Liver (tissue), 9 donors: ENCODE results near the gene TMEM176B. TPM values are rescaled to one million over a fixed set of nuclear protein-coding genes. Genes with fewer than 3 reads are reported as not detected.

Experiments
- DNase-seq: peaks from one replicate; pipeline ENCODE4 v3.0.0-alpha.2; 2017; ENCODE audit warnings: low spot score
- H3K27ac ChIP-seq, 2 donors: one replicate each; pipeline ENCODE4 v1.7.0; 2013; ENCODE audit warnings: inconsistent platforms in 2 of 2, low read length in 2 of 2, control low read depth in 1 of 2, low read depth in 1 of 2, mild to moderate bottlenecking in 1 of 2
- H3K27me3 ChIP-seq, 4 donors: one replicate each; pipeline versions ENCODE4 v1.6.1 to v1.7.0; 2013; ENCODE audit warnings: low read length in 3 of 4, inconsistent platforms in 1 of 4, mild to moderate bottlenecking in 1 of 4, moderate library complexity in 1 of 4; ENCODE audit not compliant: control insufficient read depth in 4 of 4, insufficient read depth in 4 of 4
- H3K36me3 ChIP-seq, 4 donors: one replicate each; pipeline versions ENCODE4 v1.6.1 to v1.7.0; 2013; ENCODE audit warnings: low read length in 3 of 4, mild to moderate bottlenecking in 3 of 4, low read depth in 1 of 4, moderate library complexity in 1 of 4; ENCODE audit not compliant: control insufficient read depth in 4 of 4, insufficient read depth in 3 of 4
- H3K4me1 ChIP-seq, 4 donors: one replicate each; pipeline versions ENCODE4 v1.6.1 to v1.7.0; 2013; ENCODE audit warnings: low read length in 3 of 4, mild to moderate bottlenecking in 3 of 4, moderate library complexity in 1 of 4; ENCODE audit not compliant: control insufficient read depth in 4 of 4, insufficient read depth in 4 of 4
- H3K4me3 ChIP-seq, 3 donors: one replicate each; pipeline versions ENCODE4 v1.6.1 to v1.7.0; 2013; ENCODE audit warnings: low read length in 3 of 3, control low read depth in 1 of 3, low read depth in 1 of 3, mild to moderate bottlenecking in 1 of 3
- H3K9ac ChIP-seq, 2 donors: one replicate each; pipeline ENCODE4 v1.7.0; 2013; ENCODE audit warnings: low read length in 2 of 2, mild to moderate bottlenecking in 2 of 2, moderate library complexity in 2 of 2, control low read depth in 1 of 2, low read depth in 1 of 2
- H3K9me3 ChIP-seq, 4 donors: one replicate each; pipeline versions ENCODE4 v1.6.1 to v1.7.0; 2013; ENCODE audit warnings: low read length in 3 of 4; ENCODE audit not compliant: control insufficient read depth in 4 of 4
- ATF3 ChIP-seq: IDR thresholded peaks from 2 replicates; pipeline ENCODE4 v1.6.1; 2016; ENCODE audit warnings: antibody characterized with exemption
- CTCF ChIP-seq: fragments of 150-350 bp; IDR thresholded peaks from 2 replicates; pipeline ENCODE4 v1.5.1; 2017; ENCODE audit warnings: improper control_type of control experiment, low read depth, low read length; ENCODE audit not compliant: missing input control
- EGR1 ChIP-seq, 2 donors: IDR thresholded peaks; 2 replicates each; pipeline ENCODE4 v1.6.1; 2016 to 2018; ENCODE audit warnings: antibody characterized with exemption in 2 of 2, low read depth in 2 of 2
- FOXA1 ChIP-seq: IDR thresholded peaks from 2 replicates; pipeline ENCODE4 v1.6.1; 2016; ENCODE audit warnings: antibody characterized with exemption
- FOXA2 ChIP-seq: IDR thresholded peaks from 2 replicates; pipeline ENCODE4 v1.6.1; 2016; ENCODE audit warnings: antibody characterized with exemption
- GABPA ChIP-seq, 2 donors: IDR thresholded peaks in 1 of 2; conservative IDR thresholded peaks in 1 of 2; 2 replicates each; pipeline ENCODE4 v1.6.1; 2016; ENCODE audit warnings: antibody characterized with exemption in 2 of 2, mild to moderate bottlenecking in 1 of 2, moderate library complexity in 1 of 2
- HNF4A ChIP-seq, 2 donors: conservative IDR thresholded peaks; 2 replicates each; pipeline ENCODE4 v1.6.1; 2016; ENCODE audit warnings: antibody characterized with exemption in 2 of 2, mild to moderate bottlenecking in 2 of 2
- HNF4G ChIP-seq: IDR thresholded peaks from 2 replicates; pipeline ENCODE4 v1.6.1; 2016; ENCODE audit warnings: antibody characterized with exemption
- JUND ChIP-seq, 2 donors: IDR thresholded peaks; 2 replicates each; pipeline ENCODE4 v1.6.1; 2016; ENCODE audit warnings: antibody characterized with exemption in 2 of 2
- MAX ChIP-seq: IDR thresholded peaks from 2 replicates; pipeline ENCODE4 v1.6.1; 2016; ENCODE audit warnings: antibody characterized with exemption
- NR2F2 ChIP-seq: IDR thresholded peaks from 2 replicates; pipeline ENCODE4 v1.6.1; 2016; ENCODE audit warnings: antibody characterized with exemption
- RAD21 ChIP-seq, 2 donors: IDR thresholded peaks; 2 replicates each; pipeline ENCODE4 v1.6.1; 2016; ENCODE audit warnings: antibody characterized with exemption in 2 of 2, mild to moderate bottlenecking in 2 of 2
- RXRA ChIP-seq, 2 donors: IDR thresholded peaks; 2 replicates each; pipeline ENCODE4 v1.6.1; 2017 to 2018; ENCODE audit warnings: antibody characterized with exemption in 2 of 2, mild to moderate bottlenecking in 1 of 2
- SP1 ChIP-seq: IDR thresholded peaks from 2 replicates; pipeline ENCODE4 v1.6.1; 2018; ENCODE audit warnings: antibody characterized with exemption, mild to moderate bottlenecking
- TAF1 ChIP-seq: conservative IDR thresholded peaks from 2 replicates; pipeline ENCODE4 v1.6.1; 2016; ENCODE audit warnings: antibody characterized with exemption, mild to moderate bottlenecking
- YY1 ChIP-seq: IDR thresholded peaks from 2 replicates; pipeline ENCODE4 v1.6.1; 2016; ENCODE audit warnings: antibody characterized with exemption, mild to moderate bottlenecking
- ZBTB33 ChIP-seq: IDR thresholded peaks from 2 replicates; pipeline ENCODE4 v1.6.1; 2016; ENCODE audit warnings: antibody characterized with exemption
- WGBS: extraction: QIAGEN DNeasy Blood & Tissue Kit; methylation state at CpG from one replicate; pipeline ENCODE4 v1.1.7; 2013; 5-methylcytosine and 5-hydroxymethylcytosine counted together
- polyA plus RNA-seq, 2 donors: library from polyadenylated mRNA; stranded (reverse) in 1 of 2; unstranded in 1 of 2; fragments of 200-250 nt in 1 of 2; fragments of >200 nt in 1 of 2; fragmentation: Nextera tagmentation in 1 of 2; extraction: Ambion mirVana in 1 of 2; gene quantifications; one replicate each; pipeline versions ENCODE4 v1.2.1 to v1.2.3, GENCODE V29; 2013 to 2015
- total RNA-seq, 2 donors: library from RNA; depleted of rRNA; stranded (reverse); fragments of >200 nt; gene quantifications; one replicate each; pipeline ENCODE4 v1.2.3, GENCODE V29; 2014
- TF ChIP-seq, protein P1 (sequence below): IDR thresholded peaks from 2 replicates; pipeline ENCODE4 v1.6.1; 2016; ENCODE audit warnings: antibody characterized with exemption, mild to moderate bottlenecking
- donor health status: healthy.
- donor health status: healthy.
- donor health status: healthy.
- donor health status: healthy.
- donor health status: healthy.

TMEM176B gene
- total and polyA plus RNA-seq, 4 donors = 382 to 1,317 (median 999) TPM

DNA sequence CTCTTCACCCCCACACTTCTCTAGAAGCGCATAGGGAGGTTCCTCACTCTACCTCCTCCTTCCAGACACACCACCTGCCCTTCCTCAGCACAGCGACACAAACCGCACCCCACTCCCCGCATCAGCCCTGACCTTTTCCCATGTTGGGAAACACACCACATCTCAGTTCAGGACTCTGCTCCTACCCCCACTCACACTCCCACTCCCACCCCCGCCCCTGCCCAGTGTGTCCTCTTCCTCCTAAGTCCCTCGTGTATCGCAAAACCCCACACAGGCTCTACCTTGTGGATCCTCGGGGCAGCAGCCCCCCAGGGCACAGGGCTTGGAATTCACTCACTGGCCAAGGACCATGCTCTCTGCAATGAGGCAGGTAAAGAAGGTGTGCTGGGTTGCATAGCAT is 47.9 kb upstream of the TMEM176B start (continued):
- TF ChIP-seq, protein P1, sequence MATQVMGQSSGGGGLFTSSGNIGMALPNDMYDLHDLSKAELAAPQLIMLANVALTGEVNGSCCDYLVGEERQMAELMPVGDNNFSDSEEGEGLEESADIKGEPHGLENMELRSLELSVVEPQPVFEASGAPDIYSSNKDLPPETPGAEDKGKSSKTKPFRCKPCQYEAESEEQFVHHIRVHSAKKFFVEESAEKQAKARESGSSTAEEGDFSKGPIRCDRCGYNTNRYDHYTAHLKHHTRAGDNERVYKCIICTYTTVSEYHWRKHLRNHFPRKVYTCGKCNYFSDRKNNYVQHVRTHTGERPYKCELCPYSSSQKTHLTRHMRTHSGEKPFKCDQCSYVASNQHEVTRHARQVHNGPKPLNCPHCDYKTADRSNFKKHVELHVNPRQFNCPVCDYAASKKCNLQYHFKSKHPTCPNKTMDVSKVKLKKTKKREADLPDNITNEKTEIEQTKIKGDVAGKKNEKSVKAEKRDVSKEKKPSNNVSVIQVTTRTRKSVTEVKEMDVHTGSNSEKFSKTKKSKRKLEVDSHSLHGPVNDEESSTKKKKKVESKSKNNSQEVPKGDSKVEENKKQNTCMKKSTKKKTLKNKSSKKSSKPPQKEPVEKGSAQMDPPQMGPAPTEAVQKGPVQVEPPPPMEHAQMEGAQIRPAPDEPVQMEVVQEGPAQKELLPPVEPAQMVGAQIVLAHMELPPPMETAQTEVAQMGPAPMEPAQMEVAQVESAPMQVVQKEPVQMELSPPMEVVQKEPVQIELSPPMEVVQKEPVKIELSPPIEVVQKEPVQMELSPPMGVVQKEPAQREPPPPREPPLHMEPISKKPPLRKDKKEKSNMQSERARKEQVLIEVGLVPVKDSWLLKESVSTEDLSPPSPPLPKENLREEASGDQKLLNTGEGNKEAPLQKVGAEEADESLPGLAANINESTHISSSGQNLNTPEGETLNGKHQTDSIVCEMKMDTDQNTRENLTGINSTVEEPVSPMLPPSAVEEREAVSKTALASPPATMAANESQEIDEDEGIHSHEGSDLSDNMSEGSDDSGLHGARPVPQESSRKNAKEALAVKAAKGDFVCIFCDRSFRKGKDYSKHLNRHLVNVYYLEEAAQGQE = no peak
- TF ChIP-seq JUND (IDR thresholded peaks at IDR 0.05) (no peak), HNF4G (no peak), TAF1 (no peak), RXRA (IDR thresholded peaks at IDR 0.05) (no peak)

DNA sequence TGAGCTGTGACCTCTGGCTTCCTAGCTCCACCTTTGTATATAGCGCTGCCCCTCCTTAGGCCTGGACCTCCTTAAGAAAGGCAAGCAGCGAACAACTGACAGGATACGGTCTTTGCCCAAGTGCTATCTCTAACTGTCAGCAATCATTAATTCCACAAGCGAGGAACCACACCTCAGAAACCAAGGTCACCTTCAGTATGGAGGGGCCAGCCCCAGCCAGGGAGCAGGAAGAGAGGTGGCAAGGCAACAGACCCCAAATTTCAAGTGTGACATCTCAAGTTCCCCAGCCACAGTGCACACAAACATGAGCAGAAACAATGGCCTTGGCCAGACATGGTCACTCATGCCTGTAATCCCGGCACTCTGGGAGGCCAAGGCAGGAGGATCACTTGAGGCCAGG is 47.4 kb upstream of the TMEM176B start:
- no peak overlapping the region for H3K27ac ChIP-seq
- TF ChIP-seq, protein P1 = no peak
- TF ChIP-seq RXRA (IDR thresholded peaks at IDR 0.05) = no peak
- no peak for TF ChIP-seq FOXA2
- no peak for TF ChIP-seq RAD21 (IDR thresholded peaks at IDR 0.05)
- TF ChIP-seq JUND (IDR thresholded peaks at IDR 0.05) = no peak
- DNase-seq = peak; percentile 16
- peaks cover 0 to 3% (median 0%) of the 10 kb centered on the region in 4 donors for H3K9me3 ChIP-seq
- H3K36me3 ChIP-seq = no peaks in the 10 kb centered on the region
- H3K27me3 ChIP-seq = no peaks in the 10 kb centered on the region
- H3K4me3 ChIP-seq = no peak overlapping the region
- H3K9ac ChIP-seq = no peak overlapping the region
- WGBS = 94% methylated on average over 5 of the region's 5 CpGs
- H3K4me1 ChIP-seq = no peaks in the 10 kb centered on the region

GRCh38 chr7:150846291-150847115 is 46.3 kb upstream of the TMEM176B start:
- no peaks in the 10 kb centered on the region for H3K36me3 ChIP-seq
- no peak overlapping the region for H3K9ac ChIP-seq
- no peaks in the 10 kb centered on the region for H3K4me1 ChIP-seq
- H3K4me3 ChIP-seq = no peak overlapping the region
- no peaks in the 10 kb centered on the region for H3K27me3 ChIP-seq
- peak; percentile 23 for DNase-seq
- H3K27ac ChIP-seq = no peak overlapping the region
- peaks cover 0 to 8% (median 0%) of the 10 kb centered on the region in 4 donors for H3K9me3 ChIP-seq
- WGBS = 95% methylated on average over 14 of the region's 14 CpGs
- TF ChIP-seq SP1 = no peak
- TF ChIP-seq GABPA (IDR thresholded peaks at IDR 0.05 in 1 of 2, conservative IDR thresholded peaks at IDR 0.05 in 1 of 2) = no peak
- TF ChIP-seq ATF3 = no peak
- TF ChIP-seq RXRA (IDR thresholded peaks at IDR 0.05) = no peak
- TF ChIP-seq NR2F2 = no peak
- TF ChIP-seq RAD21 (IDR thresholded peaks at IDR 0.05) = no peak
- TF ChIP-seq FOXA2 = no peak
- no peak for TF ChIP-seq FOXA1
- no peak for TF ChIP-seq TAF1
- TF ChIP-seq HNF4A (conservative IDR thresholded peaks at IDR 0.05) = no peak
- no peak for TF ChIP-seq CTCF
- no peak for TF ChIP-seq MAX
- no peak for TF ChIP-seq JUND (IDR thresholded peaks at IDR 0.05)
- no peak for TF ChIP-seq HNF4G
- TF ChIP-seq EGR1 (IDR thresholded peaks at IDR 0.05; ENCODE audit: low read depth in 2 of 2) = no peak
- TF ChIP-seq YY1 = no peak
- TF ChIP-seq ZBTB33 = no peak
